GM23338 (cell line): ENCODE measurements around the gene GCLM. TPM values are rescaled to one million over a fixed set of nuclear protein-coding genes. Genes with fewer than 3 reads are reported as not detected.

Experiments used
- ATAC-seq: fragments of 200-7000 bp; cut with Tn5 transposase; 3 replicates; pipeline ENCODE4 v1.9.1; 2020
- DNase-seq: peaks from one replicate; pipeline ENCODE4 v3.0.0-alpha.2; 2015; ENCODE audit warnings: low spot score
- H2AFZ ChIP-seq: fragments of 200-600 bp; sonication (generic); 2 replicates; pipeline ENCODE4 v1.8.0; 2016; ENCODE audit warnings: antibody characterized with exemption, mild to moderate bottlenecking, moderate library complexity
- H3F3A ChIP-seq: fragments of 200-600 bp; sonication (generic); replicated peaks from 2 replicates; pipeline ENCODE4 v1.8.0; 2017; ENCODE audit warnings: antibody characterized with exemption, mixed run types, low read depth
- H3K27ac ChIP-seq: fragments of 200-600 bp; sonication (generic); 2 replicates; pipeline ENCODE4 v1.6.1; 2016; ENCODE audit warnings: low read depth
- H3K27me3 ChIP-seq: fragments of 200-600 bp; sonication (generic); 2 replicates; pipeline ENCODE4 v1.8.0; 2016; ENCODE audit warnings: mild to moderate bottlenecking, mixed run types, moderate library complexity; ENCODE audit not compliant: insufficient read depth
- H3K36me3 ChIP-seq: fragments of 200-600 bp; sonication (generic); 2 replicates; pipeline ENCODE4 v1.8.0; 2016; ENCODE audit warnings: mild to moderate bottlenecking; ENCODE audit not compliant: insufficient read depth
- H3K4me1 ChIP-seq: fragments of 200-600 bp; sonication (generic); 2 replicates; pipeline ENCODE4 v1.8.0; 2016; ENCODE audit warnings: mild to moderate bottlenecking, moderate library complexity; ENCODE audit not compliant: insufficient read depth
- H3K4me2 ChIP-seq: fragments of 200-600 bp; sonication (generic); 2 replicates; pipeline ENCODE4 v1.7.1; 2017; ENCODE audit warnings: mixed run types
- H3K4me3 ChIP-seq: fragments of 200-600 bp; sonication (generic); 2 replicates; pipeline ENCODE4 v1.6.1; 2016; ENCODE audit warnings: mixed run types
- H3K79me2 ChIP-seq: fragments of 200-600 bp; sonication (generic); replicated peaks from 2 replicates; pipeline ENCODE4 v1.8.0; 2017; ENCODE audit warnings: mild to moderate bottlenecking; ENCODE audit not compliant: insufficient read depth
- H3K9me2 ChIP-seq: fragments of 200-600 bp; sonication (generic); 2 replicates; pipeline ENCODE4 v1.8.0; 2017; ENCODE audit not compliant: insufficient read depth
- H4K20me1 ChIP-seq: fragments of 200-600 bp; sonication (generic); replicated peaks from 2 replicates; pipeline ENCODE4 v1.8.0; 2017; ENCODE audit warnings: mild to moderate bottlenecking; ENCODE audit not compliant: insufficient read depth
- H3K27ac Mint-ChIP-seq: 2 replicates; pipeline ENCODE4 v1.8.0; 2020; ENCODE audit warnings: inconsistent platforms, mild to moderate bottlenecking, moderate library complexity, mixed read lengths
- H3K27me3 Mint-ChIP-seq: 3 replicates; pipeline ENCODE4 v1.8.0; 2022; ENCODE audit warnings: low read depth, mild to moderate bottlenecking, moderate library complexity, mixed read lengths, inconsistent platforms; ENCODE audit not compliant: insufficient read depth, poor library complexity
- H3K36me3 Mint-ChIP-seq: 3 replicates; pipeline ENCODE4 v1.8.0; 2021; ENCODE audit warnings: low read depth, mild to moderate bottlenecking, inconsistent platforms, moderate library complexity, mixed read lengths
- H3K4me1 Mint-ChIP-seq: 3 replicates; pipeline ENCODE4 v1.8.0; 2020; ENCODE audit warnings: mild to moderate bottlenecking, inconsistent platforms, mixed read lengths
- H3K4me3 Mint-ChIP-seq: 3 replicates; pipeline ENCODE4 v1.8.0; 2021; ENCODE audit warnings: moderate library complexity, mild to moderate bottlenecking, inconsistent platforms, mixed read lengths
- H3K9me3 Mint-ChIP-seq: 3 replicates; pipeline ENCODE4 v1.8.0; 2020; ENCODE audit warnings: moderate library complexity, mild to moderate bottlenecking, inconsistent platforms, mixed read lengths
- CREB1 ChIP-seq: fragments of 250-450 bp; sonication (Bioruptor Pico); IDR thresholded peaks from 2 replicates; pipeline ENCODE4 v1.5.0; 2020; ENCODE audit warnings: low read depth, mild to moderate bottlenecking, moderate library complexity
- CTCF ChIP-seq, 2 experiments: fragments of 200-600 bp in 1 of 2; sonication (generic) in 1 of 2; conservative IDR thresholded peaks; 2 replicates each; pipeline versions ENCODE4 v1.5.1 to v1.6.1; 2016 to 2017; ENCODE audit warnings: antibody characterized with exemption in 2 of 2, low read depth in 2 of 2, mild to moderate bottlenecking in 2 of 2, moderate library complexity in 1 of 2
- ETS1 ChIP-seq: IDR thresholded peaks from 2 replicates; pipeline ENCODE4 v1.6.1; 2016; ENCODE audit warnings: antibody characterized with exemption
- EZH2 ChIP-seq: fragments of 200-600 bp; sonication (generic); IDR thresholded peaks from one replicate; pipeline ENCODE4 v1.8.0; 2017; ENCODE audit warnings: antibody characterized with exemption, mild to moderate bottlenecking, low read depth; ENCODE audit not compliant: unreplicated experiment
- EZH2phosphoT487 ChIP-seq: fragments of 200-600 bp; sonication (generic); IDR thresholded peaks from one replicate; pipeline ENCODE4 v1.8.1; 2018; ENCODE audit warnings: antibody characterized with exemption; ENCODE audit not compliant: unreplicated experiment
- NANOG ChIP-seq: IDR thresholded peaks from 2 replicates; pipeline ENCODE4 v1.6.1; 2016; ENCODE audit warnings: antibody characterized with exemption, borderline replicate concordance
- POLR2AphosphoS5 ChIP-seq: IDR thresholded peaks from 2 replicates; pipeline ENCODE4 v1.6.1; 2016; ENCODE audit warnings: antibody characterized with exemption, low read depth
- REST ChIP-seq: IDR thresholded peaks from one replicate; pipeline ENCODE4 v1.6.1; 2018; ENCODE audit warnings: antibody characterized with exemption; ENCODE audit not compliant: unreplicated experiment
- STAT1 ChIP-seq: IDR thresholded peaks from one replicate; pipeline ENCODE4 v1.6.1; 2016; ENCODE audit warnings: antibody characterized with exemption; ENCODE audit not compliant: unreplicated experiment
- ZNF331 ChIP-seq: fragments of 250-450 bp; sonication (Bioruptor Pico); IDR thresholded peaks from 2 replicates; pipeline ENCODE4 v1.5.0; 2020; ENCODE audit warnings: low read depth, mild to moderate bottlenecking, moderate library complexity
- ZNF462 ChIP-seq: fragments of 250-450 bp; sonication (Bioruptor Pico); IDR thresholded peaks from 2 replicates; pipeline ENCODE4 v1.5.0; 2020; ENCODE audit warnings: mild to moderate bottlenecking, moderate library complexity
- polyA plus RNA-seq: library from polyadenylated mRNA; unstranded; fragments of >200 nt; fragmentation: Nextera tagmentation; extraction: Ambion mirVana; gene quantifications from 2 replicates; pipeline ENCODE4 v1.2.1, GENCODE V29; 2016
- total RNA-seq: library from RNA; depleted of rRNA; stranded (reverse); fragments of >200 nt; shearing (Covaris generic); gene quantifications from 2 replicates; pipeline ENCODE4 v1.2.3, GENCODE V29; 2014

GCLM gene
- total and polyA plus RNA-seq, 2 experiments from 2014 or later, result 10.4 to 12.8 TPM

GRCh38 chr1:93925206-93925605 is 16.0 kb upstream of the GCLM start:
- no peaks in the 10 kb centered on the region for H3F3A ChIP-seq
- TF ChIP-seq EZH2, result no peak
- TF ChIP-seq CTCF (conservative IDR thresholded peaks at IDR 0.05; ENCODE audit: low read depth in 2 of 2), result no peak
- no peak for TF ChIP-seq NANOG
- TF ChIP-seq CREB1 (CRISPR knock-in tag), result no peak
- TF ChIP-seq EZH2phosphoT487, result no peak
- TF ChIP-seq POLR2AphosphoS5, result no peak
- no peak for TF ChIP-seq ETS1
- no peak for TF ChIP-seq ZNF331 (CRISPR knock-in tag)
- TF ChIP-seq REST, result no peak
- TF ChIP-seq ZNF462, result no peak
- no peak for TF ChIP-seq STAT1
- no peaks in the 10 kb centered on the region for H3K9me3 Mint-ChIP-seq
- H3K27me3 Mint-ChIP-seq, result no peaks in the 10 kb centered on the region
- no peaks in the 10 kb centered on the region for H3K36me3 Mint-ChIP-seq
- H3K4me1 ChIP-seq, result no peaks in the 10 kb centered on the region; the same call in 1 of the 2 replicates
- H3K4me3 Mint-ChIP-seq, result no peak overlapping the region
- H2AFZ ChIP-seq, result no peak overlapping the region
- H3K4me1 Mint-ChIP-seq, result peaks cover under 1% of the 10 kb centered on the region; the same call in 2 of the 3 replicates
- H3K27ac ChIP-seq, result no peak overlapping the region
- H3K4me3 ChIP-seq, result no peak overlapping the region
- DNase-seq, result no peak
- no peaks in the 10 kb centered on the region for H4K20me1 ChIP-seq
- no peak overlapping the region for H3K4me2 ChIP-seq
- no peaks in the 10 kb centered on the region for H3K36me3 ChIP-seq
- no peaks in the 10 kb centered on the region for H3K9me2 ChIP-seq
- H3K27me3 ChIP-seq, result no peaks in the 10 kb centered on the region
- ATAC-seq, result no peak
- no peak overlapping the region for H3K27ac Mint-ChIP-seq
- H3K79me2 ChIP-seq, result no peaks in the 10 kb centered on the region
